Upper lobe of left lung (tissue), 4 donors: ENCODE results near the gene ZSWIM8.

Experiments
- CTCF ChIP-seq, 6 experiments: fragments of 450-650 bp in 4 of 6; fragments of 200-600 bp in 2 of 6; sonication (generic) in 2 of 6; IDR thresholded peaks; one replicate each; pipeline ENCODE4 v1.5.1; 2016 to 2019; ENCODE audit warnings: antibody characterized with exemption in 6 of 6
- EP300 ChIP-seq, 4 donors: sonication (generic); formaldehyde crosslinking; IDR thresholded peaks; one replicate each; pipeline ENCODE4 v1.5.1; 2017; ENCODE audit warnings: antibody characterized with exemption in 4 of 4, control low read depth in 2 of 4
- POLR2A ChIP-seq, 4 donors: fragments of 450-650 bp; IDR thresholded peaks; one replicate each; pipeline ENCODE4 v1.5.1; 2016 to 2017; ENCODE audit warnings: antibody characterized with exemption in 4 of 4, mild to moderate bottlenecking in 2 of 4
- POLR2AphosphoS5 ChIP-seq, 2 donors: sonication (generic); formaldehyde crosslinking; IDR thresholded peaks; one replicate each; pipeline ENCODE4 v1.5.1; 2017; ENCODE audit warnings: antibody characterized with exemption in 2 of 2

DNA sequence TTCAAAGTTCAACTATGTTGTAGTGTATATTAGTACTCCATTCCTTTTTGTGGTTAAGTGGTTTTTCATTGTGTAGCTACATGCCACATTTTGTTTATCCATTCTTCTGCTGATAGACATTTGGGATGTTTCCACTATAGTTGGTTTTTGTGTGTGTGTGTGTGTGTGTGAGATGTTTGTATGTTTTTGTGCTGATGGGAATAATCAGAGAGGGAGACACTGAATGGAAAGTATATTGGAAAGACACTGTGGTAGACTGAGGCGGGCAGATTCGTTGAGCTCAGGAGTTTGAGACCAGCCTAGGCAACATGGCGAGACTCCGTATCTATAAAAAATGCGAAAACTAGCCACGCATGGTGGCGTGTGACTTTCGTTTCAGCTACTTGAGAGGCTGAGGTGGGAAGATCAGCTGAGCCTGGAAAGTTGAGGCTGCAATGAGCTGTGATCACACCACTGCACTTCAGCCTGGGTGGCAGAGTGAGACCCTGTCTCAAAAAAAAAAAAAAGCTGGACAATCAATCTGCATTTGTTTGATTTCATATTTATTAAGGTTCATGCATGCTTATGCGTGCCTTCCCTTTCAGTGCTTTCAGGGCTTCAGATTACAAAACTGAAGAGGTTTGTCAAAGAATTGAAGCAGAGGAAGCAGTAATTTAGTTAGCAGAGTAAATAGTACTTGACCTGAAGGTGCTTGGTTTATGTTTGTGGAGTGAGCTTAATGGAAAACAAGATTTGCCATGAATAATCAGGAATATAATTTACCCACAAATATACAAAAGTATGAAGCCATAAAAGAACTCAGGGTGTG is 26.5 kb upstream of the ZSWIM8 start:
- TF ChIP-seq CTCF (IDR thresholded peaks at IDR 0.05) (no peak), EP300 (IDR thresholded peaks at IDR 0.05) (no peak), POLR2AphosphoS5 (IDR thresholded peaks at IDR 0.05) (no peak), POLR2A (IDR thresholded peaks at IDR 0.05) (no peak)
